LNCAP (cell line): ENCODE measurements around the gene COL18A1.

Experiments used
- TF ChIP-seq, protein P1 (sequence below): fragments of 450-650 bp; IDR thresholded peaks from 2 replicates; pipeline ENCODE4 v1.5.1; 2017; ENCODE audit warnings: mild to moderate bottlenecking

COL18A1 gene

DNA sequence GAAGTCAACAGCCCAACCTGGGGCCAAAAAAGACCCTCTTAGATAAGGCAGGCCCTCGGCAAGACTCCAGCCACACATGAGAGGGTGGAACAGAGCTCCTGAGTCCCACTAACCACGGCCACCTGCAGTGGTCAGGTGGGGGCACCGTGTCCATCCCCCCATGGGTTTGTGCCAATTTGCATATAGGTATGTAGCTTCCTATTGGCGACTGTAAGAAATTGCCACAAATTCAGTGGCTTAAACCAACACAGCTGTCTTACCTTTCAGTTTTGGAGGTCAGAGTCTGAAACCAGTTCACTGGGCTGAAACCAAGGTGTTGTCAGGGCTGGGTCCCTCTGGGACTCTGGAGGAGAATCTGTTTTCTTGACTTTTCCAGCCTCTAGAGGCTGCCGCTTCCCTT, 59.3 kb downstream of the COL18A1 start:
- TF ChIP-seq, protein P1, sequence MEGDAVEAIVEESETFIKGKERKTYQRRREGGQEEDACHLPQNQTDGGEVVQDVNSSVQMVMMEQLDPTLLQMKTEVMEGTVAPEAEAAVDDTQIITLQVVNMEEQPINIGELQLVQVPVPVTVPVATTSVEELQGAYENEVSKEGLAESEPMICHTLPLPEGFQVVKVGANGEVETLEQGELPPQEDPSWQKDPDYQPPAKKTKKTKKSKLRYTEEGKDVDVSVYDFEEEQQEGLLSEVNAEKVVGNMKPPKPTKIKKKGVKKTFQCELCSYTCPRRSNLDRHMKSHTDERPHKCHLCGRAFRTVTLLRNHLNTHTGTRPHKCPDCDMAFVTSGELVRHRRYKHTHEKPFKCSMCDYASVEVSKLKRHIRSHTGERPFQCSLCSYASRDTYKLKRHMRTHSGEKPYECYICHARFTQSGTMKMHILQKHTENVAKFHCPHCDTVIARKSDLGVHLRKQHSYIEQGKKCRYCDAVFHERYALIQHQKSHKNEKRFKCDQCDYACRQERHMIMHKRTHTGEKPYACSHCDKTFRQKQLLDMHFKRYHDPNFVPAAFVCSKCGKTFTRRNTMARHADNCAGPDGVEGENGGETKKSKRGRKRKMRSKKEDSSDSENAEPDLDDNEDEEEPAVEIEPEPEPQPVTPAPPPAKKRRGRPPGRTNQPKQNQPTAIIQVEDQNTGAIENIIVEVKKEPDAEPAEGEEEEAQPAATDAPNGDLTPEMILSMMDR = no peak

DNA sequence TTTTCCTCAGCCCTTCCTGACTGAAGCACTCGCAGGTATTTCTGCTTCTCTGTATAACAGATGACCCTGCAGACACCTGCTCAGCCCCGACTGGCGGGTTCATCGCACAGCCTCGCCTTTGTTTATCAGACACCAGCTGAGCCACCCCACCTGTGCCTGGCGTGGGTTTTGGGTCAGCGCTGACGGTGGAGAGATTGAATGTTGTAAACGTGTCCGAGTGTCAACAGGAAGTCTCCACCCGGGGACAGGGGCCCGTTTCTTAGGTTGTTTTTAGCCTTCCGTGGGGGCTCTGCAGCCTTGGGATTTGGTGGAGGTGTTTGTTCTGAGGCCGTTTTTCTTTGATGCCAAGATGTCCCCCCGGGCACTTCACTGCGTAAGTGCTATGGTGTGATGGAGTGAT, 60.1 kb downstream of the COL18A1 start:
- TF ChIP-seq, protein P1 = no peak

DNA sequence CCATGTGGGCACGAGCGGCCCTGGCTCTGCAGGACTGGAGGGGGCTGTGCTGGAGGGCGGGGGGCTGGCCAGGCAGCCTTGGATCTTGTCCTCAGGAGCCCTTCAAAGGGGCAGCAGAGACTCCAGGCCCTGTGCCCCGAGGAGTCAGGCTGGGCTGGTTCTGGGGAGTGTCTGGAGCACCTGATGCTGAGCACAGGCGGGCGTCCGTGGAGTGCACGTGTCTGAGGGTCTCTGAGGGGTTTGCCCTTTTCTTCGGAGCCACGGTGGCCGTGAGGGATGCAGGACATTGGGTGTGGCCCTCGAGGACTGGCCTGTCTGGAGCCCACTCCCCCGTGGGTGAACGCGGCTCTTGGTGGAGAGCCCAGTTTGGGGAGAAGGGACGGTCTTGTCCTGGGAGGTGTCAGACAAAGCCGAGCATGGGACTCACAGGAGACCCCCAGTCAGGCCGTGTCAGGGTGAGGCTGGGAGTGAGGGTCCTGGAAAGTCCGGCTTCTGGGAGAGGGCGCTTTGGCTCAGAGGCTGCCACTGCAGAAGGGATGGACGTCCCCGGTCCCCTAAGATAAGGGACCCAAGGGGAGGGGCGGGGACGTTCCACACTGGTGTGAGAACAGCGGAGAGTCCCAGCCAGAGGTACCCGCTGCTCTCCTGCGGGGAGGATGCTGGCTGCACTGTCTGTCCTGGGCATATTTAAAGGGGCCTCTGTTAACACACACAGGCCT, 60.8 kb downstream of the COL18A1 start:
- TF ChIP-seq, protein P1 = no peak

DNA sequence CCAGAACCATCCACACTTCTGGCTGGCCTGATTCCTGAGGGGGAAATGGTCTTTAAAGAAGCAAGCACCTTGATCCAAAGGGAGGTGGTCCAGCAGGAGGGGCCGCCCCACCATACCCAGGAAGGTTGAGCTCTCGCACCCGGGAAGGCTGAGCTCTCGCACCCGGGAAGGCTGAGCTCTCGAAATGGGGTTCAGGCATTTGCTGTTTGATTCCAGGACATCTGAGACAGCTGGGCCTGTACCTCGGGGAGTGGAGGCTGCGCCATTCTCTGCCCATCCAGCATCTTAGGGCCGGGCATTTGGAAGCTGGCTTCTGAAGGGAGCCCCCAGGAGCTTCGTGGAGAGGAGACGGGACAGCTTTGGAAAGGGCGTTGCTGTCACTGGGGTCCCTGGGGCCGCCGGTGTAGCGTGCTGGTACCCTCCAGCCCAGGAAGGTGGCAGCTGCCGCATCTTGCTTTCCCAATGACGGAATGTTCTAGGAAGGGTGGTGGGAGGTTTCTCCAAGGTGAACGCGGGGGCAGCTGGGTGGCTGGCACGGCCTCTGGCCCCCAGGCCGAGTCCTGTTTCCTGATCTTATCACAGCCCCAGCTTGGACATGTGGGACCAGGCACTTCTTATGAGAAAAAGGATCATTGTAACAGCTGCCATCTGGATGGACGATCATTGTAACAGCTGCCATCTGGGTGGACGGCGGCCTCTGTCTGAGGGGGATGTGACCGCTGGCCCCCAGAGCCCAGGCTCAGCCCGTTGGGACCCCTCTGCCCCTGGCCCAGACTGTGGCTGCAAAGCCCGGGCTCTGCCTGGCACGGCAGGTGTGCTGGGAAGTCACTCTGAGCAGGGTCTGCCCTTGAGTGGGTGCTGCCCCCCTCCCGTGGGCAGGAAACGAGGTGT, 61.6 kb downstream of the COL18A1 start:
- TF ChIP-seq, protein P1 = no peak

DNA sequence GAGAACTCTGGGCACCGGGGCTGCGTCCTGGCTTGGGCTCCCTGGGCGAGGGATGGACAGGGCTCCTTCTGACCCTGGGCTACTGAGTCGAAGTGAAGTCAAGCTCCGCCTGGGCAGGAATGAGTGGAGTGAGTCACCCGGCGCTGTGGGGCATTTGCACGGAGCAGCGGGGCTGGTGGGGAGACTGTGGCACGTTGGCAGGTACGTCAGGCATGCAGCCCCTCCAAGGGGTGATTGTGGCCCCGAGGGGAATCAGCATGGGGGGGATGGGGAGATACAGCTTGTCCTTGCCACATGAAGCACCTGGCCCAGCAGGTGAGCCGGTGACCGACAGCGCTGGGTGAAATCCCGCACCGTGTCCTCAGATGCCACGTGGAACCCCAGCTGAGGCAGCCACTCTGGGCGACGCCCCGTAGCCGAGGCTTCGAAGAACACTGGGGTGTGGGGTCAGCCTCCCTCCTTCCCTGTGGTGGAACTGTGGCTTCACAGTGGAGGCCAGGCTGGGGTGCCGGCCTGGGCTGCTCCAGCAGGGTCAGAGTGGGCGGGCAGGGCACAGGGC, 62.3 kb downstream of the COL18A1 start:
- TF ChIP-seq, protein P1 = no peak

DNA sequence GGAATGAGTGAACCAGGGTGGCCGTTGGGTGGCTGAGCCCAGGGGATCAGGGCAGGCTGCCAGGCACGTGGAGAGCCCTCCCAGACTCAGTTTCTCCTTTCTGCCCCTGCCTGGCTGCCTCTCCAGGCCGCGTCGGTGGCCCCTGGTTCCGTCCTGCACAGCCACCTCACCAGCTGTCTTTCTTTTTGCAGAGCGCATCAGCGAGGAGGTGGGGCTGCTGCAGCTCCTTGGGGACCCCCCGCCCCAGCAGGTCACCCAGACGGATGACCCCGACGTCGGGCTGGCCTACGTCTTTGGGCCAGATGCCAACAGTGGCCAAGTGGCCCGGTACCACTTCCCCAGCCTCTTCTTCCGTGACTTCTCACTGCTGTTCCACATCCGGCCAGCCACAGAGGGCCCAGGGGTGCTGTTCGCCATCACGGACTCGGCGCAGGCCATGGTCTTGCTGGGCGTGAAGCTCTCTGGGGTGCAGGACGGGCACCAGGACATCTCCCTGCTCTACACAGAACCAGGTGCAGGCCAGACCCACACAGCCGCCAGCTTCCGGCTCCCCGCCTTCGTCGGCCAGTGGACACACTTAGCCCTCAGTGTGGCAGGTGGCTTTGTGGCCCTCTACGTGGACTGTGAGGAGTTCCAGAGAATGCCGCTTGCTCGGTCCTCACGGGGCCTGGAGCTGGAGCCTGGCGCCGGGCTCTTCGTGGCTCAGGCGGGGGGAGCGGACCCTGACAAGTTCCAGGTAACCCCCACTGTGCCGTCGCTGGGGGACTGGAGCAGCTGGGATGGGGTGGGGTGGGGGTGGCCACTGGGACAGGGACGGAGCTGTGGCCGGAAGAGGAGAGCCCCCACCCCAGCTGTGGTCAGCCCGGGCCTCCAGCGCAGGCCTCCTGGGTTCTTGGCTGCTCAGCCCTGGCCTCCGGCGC, 63.3 kb downstream of the COL18A1 start:
- TF ChIP-seq, protein P1 = no peak

DNA sequence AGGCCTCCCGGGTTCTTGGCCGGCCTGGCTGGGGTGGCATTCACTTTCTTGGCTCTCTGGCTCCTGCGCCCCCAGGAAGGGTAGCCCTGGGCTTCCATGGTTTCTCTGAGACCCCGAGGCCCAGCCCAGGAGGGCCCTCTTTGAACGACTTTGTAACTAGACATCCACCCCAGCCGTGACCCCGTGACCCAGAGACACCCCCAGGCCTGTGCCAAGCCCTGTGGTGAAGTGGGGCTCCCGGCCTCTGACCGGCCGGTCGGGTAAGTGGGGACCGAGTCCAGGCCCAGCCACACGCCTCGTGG, 64.0 kb downstream of the COL18A1 start:
- TF ChIP-seq, protein P1 = no peak
